SKM-1 (cell line): ENCODE measurements around the gene BCAR1.
"Not testable (repeated sequence)": the region's sequence is repeated elsewhere in the genome, so short reads cannot be mapped to it uniquely, and the experiment has no call there.

ENCODE experiments used
- DNase-seq: peaks from one replicate; lab custom pipeline; 2025; ENCODE audit not compliant: unreplicated experiment; lab: John Stamatoyannopoulos, UW

Gene BCAR1

GRCh38 chr16:75241955-75242354, 9.5 kb downstream of the BCAR1 start:
- DNase-seq = no peak

GRCh38 chr16:75241412-75241811, 10.0 kb downstream of the BCAR1 start:
- DNase-seq = no peak

- DNase-seq = not testable (repeated sequence)
These were observed 10.8 kb downstream of the BCAR1 start for GRCh38 chr16:75240633-75241032.

GRCh38 chr16:75239542-75240122, 11.8 kb downstream of the BCAR1 start:
- no peak for DNase-seq

- DNase-seq = no peak
These were observed 12.4 kb downstream of the BCAR1 start for GRCh38 chr16:75238853-75239541.

GRCh38 chr16:75238132-75238852, 13.1 kb downstream of the BCAR1 start:
- DNase-seq = no peak

- no peak for DNase-seq
These were observed 13.9 kb downstream of the BCAR1 start for GRCh38 chr16:75237398-75238131.

GRCh38 chr16:75236736-75237397, 14.6 kb downstream of the BCAR1 start:
- no peak for DNase-seq

- DNase-seq = no peak
These were observed 15.2 kb downstream of the BCAR1 start for GRCh38 chr16:75236232-75236631.

- no peak for DNase-seq
These were observed 15.7 kb downstream of the BCAR1 start for GRCh38 chr16:75235721-75236193.

- DNase-seq = no peak
These were observed 16.3 kb downstream of the BCAR1 start for GRCh38 chr16:75234856-75235696.

GRCh38 chr16:75233611-75233938, 17.8 kb downstream of the BCAR1 start:
- DNase-seq = no peak

GRCh38 chr16:75231570-75231969, 19.9 kb downstream of the BCAR1 start:
- DNase-seq = no peak

- DNase-seq = no peak
These were observed 20.8 kb downstream of the BCAR1 start for GRCh38 chr16:75230471-75231110.

GRCh38 chr16:75229172-75230031, 22.0 kb downstream of the BCAR1 start:
- DNase-seq = no peak

- DNase-seq = no peak
These were observed 23.1 kb downstream of the BCAR1 start for GRCh38 chr16:75228143-75228976.

- DNase-seq = no peak
These were observed 23.9 kb downstream of the BCAR1 start for GRCh38 chr16:75227361-75228142.
